ENCODE measurements around the gene RNF217.

RNF217 gene

GRCh38 chr6:124990988-124991387, 28.8 kb downstream of the RNF217 start:
- no peak for DNase-seq

GRCh38 chr6:124991764-124992295, 29.6 kb downstream of the RNF217 start:
- DNase-seq: no peak

- DNase-seq: no peak
These were observed 31.1 kb downstream of the RNF217 start for GRCh38 chr6:124993327-124993726.

- no peak for DNase-seq
These were observed 32.4 kb downstream of the RNF217 start for GRCh38 chr6:124994648-124995047.

- DNase-seq: no peak
These were observed 32.9 kb downstream of the RNF217 start for GRCh38 chr6:124995131-124995530.

GRCh38 chr6:124995645-124996325, 33.5 kb downstream of the RNF217 start:
- DNase-seq: no peak

- DNase-seq: no peak
These were observed 34.2 kb downstream of the RNF217 start for GRCh38 chr6:124996411-124996810.

- DNase-seq: no peak
These were observed 35.1 kb downstream of the RNF217 start for GRCh38 chr6:124997196-124997875.

- DNase-seq: no peak
These were observed 37.0 kb downstream of the RNF217 start for GRCh38 chr6:124999105-124999764.

- no peak for DNase-seq
These were observed 39.6 kb downstream of the RNF217 start for GRCh38 chr6:125001684-125002405.

GRCh38 chr6:125002406-125002741, 40.1 kb downstream of the RNF217 start:
- no peak for DNase-seq

- no peak for DNase-seq
These were observed 40.8 kb downstream of the RNF217 start for GRCh38 chr6:125003070-125003469.

- no peak for DNase-seq
These were observed 42.0 kb downstream of the RNF217 start for GRCh38 chr6:125004198-125004597.

GRCh38 chr6:125004797-125005595, 42.8 kb downstream of the RNF217 start:
- DNase-seq: no peak

GRCh38 chr6:125008261-125008703, 46.0 kb downstream of the RNF217 start:
- no peak for DNase-seq

GRCh38 chr6:125008957-125009356, 46.7 kb downstream of the RNF217 start:
- DNase-seq: no peak

- no peak for DNase-seq
These were observed 47.3 kb downstream of the RNF217 start for GRCh38 chr6:125009578-125009977.

GRCh38 chr6:125013938-125014660, 51.9 kb downstream of the RNF217 start:
- no peak for DNase-seq

- no peak for DNase-seq
These were observed 52.4 kb downstream of the RNF217 start for GRCh38 chr6:125014661-125014957.

GRCh38 chr6:125015152-125015551, 52.9 kb downstream of the RNF217 start:
- DNase-seq: no peak

- DNase-seq: no peak
These were observed 55.9 kb downstream of the RNF217 start for GRCh38 chr6:125018136-125018535.

- no peak for DNase-seq
These were observed 57.0 kb downstream of the RNF217 start for GRCh38 chr6:125019281-125019680.
